ENCODE data around the gene RAD52. TPM values are rescaled to one million over a fixed set of nuclear protein-coding genes. Genes with fewer than 3 reads are reported as not detected.

Gene RAD52
- total RNA-seq, 2 donors from 2014 or later, result 7.4 to 8.8 TPM

- no peak for DNase-seq (ENCODE audit: low spot score)
- Histone ChIP-seq H3K27me3 (no peaks in the 10 kb centered on the region), H3K4me1 (peaks cover 0 to 5% of the 10 kb centered on the region in 2 donors), H3K27ac (no peak overlapping the region), H3K4me3 (no peak overlapping the region), H3K36me3 (peaks cover 55% of the 10 kb centered on the region), H3K9me3 (no peaks in the 10 kb centered on the region)
- no peak for TF ChIP-seq CTCF (IDR thresholded peaks at IDR 0.05)
These were observed 33.3 kb downstream of the RAD52 start for GRCh38 chr12:916240-916639.

GRCh38 chr12:915090-915489 lies 34.4 kb downstream of the RAD52 start:
- TF ChIP-seq CTCF (IDR thresholded peaks at IDR 0.05), result no peak
- DNase-seq (ENCODE audit: low spot score), result no peak
- Histone ChIP-seq H3K27me3 (no peaks in the 10 kb centered on the region), H3K27ac (no peak overlapping the region), H3K9me3 (no peaks in the 10 kb centered on the region), H3K4me1 (peaks cover 0 to 17% of the 10 kb centered on the region in 2 donors), H3K4me3 (no peak overlapping the region), H3K36me3 (peaks cover 58% of the 10 kb centered on the region)

DNA sequence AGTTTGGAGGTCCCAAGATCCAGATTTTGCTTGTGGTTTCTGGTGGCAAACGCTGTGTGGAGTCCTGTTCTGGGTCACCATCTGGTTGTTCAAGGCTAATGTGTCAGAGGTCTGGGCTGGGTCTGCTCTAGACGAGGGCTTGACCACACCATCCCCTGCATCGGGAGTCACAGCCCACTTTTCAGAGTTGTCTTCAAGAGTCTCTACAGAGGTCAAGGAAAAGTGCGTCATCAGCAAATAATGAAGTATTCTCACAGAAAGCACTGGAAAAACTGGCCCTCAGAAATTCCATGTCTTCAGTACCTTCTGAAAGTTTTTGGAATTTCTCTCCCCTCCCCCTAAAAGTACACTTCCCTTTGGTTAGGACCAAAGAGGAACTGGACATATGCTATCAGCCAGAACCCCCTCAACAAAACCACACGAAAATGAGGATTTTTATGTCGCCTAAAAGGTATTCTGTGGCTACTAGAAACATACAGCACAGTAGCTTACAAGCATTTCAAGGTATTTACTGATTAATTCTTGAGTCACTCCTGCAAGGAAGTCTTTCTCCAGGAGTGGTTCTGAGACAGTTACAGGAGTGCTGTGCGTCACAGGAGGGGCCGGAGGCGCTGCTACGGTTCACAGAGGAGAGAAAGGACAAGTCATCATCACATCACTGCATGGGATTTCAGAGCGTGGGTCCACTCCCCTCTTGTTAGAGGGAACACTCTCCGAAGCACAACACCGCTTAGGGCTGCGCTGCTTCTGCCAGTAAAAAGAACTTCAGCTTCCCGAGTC lies 35.4 kb downstream of the RAD52 start:
- Histone ChIP-seq H3K27me3 (no peaks in the 10 kb centered on the region), H3K36me3 (peaks cover 67% of the 10 kb centered on the region), H3K9me3 (no peaks in the 10 kb centered on the region), H3K4me3 (no peak overlapping the region), H3K4me1 (peaks cover 0 to 18% of the 10 kb centered on the region in 2 donors), H3K27ac (no peak overlapping the region)
- TF ChIP-seq CTCF (IDR thresholded peaks at IDR 0.05), result no peak
- no peak for DNase-seq (ENCODE audit: low spot score)

DNA sequence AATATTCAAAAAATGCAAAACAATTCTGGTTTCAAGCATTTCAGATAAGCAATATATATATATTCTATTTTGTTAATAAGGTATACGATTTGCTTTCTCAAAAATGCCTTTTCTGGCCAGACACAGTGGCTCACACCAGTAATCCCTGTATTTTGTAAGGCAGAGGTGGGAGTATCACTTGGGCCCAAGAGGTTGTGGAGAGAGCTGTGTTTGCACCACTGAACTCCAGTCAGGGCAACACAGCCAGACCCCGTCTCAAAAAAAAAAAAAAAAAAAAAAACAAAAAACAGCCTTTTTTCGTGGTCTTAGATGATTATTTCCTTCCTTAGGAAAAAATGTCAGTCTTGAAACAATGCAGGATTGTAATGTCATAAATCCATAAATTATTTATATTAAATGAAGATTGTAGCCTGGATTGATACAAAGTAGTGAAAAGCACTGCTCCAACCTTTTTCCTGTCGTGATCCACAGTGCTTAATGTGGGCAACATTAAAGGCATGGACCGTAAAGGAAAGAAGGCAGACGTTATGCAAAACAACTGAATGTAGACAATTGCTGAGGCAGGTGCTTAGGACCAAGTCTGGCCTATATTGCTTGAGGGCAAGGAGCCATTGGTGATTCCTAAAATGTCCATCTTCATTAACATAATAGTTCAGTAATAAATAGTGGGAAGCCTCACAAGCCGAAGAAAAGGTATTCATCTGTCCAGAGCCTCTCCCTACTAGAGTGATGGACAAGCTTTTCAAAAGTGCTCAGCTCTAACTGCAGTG lies 36.8 kb downstream of the RAD52 start:
- H3K27me3 ChIP-seq, result no peaks in the 10 kb centered on the region
- no peak for TF ChIP-seq CTCF (IDR thresholded peaks at IDR 0.05)
- H3K4me1 ChIP-seq, result peaks cover 0 to 18% of the 10 kb centered on the region in 2 donors
- peaks cover 74% of the 10 kb centered on the region for H3K36me3 ChIP-seq
- H3K27ac ChIP-seq, result no peak overlapping the region
- no peaks in the 10 kb centered on the region for H3K9me3 ChIP-seq
- DNase-seq (ENCODE audit: low spot score), result no peak
- no peak overlapping the region for H3K4me3 ChIP-seq

DNA sequence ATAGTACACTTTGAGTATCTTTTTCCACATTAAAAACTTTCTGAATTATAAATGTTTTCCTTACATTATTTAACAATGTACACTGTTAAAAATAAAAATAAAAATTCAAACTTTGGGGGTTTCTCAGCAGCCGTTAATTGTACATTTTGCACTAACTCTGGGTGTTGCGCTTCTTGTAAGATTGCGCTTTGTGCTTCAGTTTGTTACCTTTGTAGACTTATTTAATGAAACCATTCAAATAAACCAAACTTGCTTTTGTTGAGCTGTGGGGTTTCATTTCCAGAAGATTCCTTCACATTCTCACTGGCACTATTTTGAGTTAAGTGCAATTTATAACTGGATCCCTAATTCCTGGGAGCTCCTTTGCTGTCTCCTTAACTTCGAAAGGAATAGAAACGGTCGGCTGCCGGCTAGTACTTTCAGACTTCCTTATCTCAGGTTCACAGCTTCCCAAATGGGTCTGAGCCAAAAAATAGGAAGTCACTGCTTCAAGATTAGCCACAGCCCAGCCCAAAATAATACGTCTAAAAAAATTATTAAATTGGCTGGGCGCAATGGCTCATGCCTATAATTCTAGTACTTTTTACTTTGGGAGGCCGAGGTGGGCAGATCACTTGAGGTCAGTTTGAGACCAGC lies 38.2 kb downstream of the RAD52 start:
- Histone ChIP-seq H3K9me3 (no peaks in the 10 kb centered on the region), H3K27ac (peak overlapping the region; percentile 12 to 43), H3K27me3 (no peaks in the 10 kb centered on the region), H3K4me3 (no peak overlapping the region), H3K36me3 (peaks cover 76% of the 10 kb centered on the region), H3K4me1 (peaks cover 0 to 18% of the 10 kb centered on the region in 2 donors)
- TF ChIP-seq CTCF (IDR thresholded peaks at IDR 0.05), result no peak
- DNase-seq (ENCODE audit: low spot score), result no peak

Measured in right atrium auricular region (tissue), 2 donors.